Heart left ventricle (tissue), 13 donors: ENCODE data around the gene ZDHHC24.

Source experiments
- POLR2A ChIP-seq, 2 donors: fragments of 450-650 bp; IDR thresholded peaks; one replicate each; pipeline ENCODE4 v1.6.1; 2017; ENCODE audit warnings: antibody characterized with exemption in 2 of 2, mild to moderate bottlenecking in 2 of 2, moderate library complexity in 2 of 2
- TF ChIP-seq, protein P1 (sequence below), 12 donors: fragments of 200-600 bp; sonication (generic) in 4 of 12; IDR thresholded peaks; one replicate each; pipeline versions ENCODE4 v1.5.0 to v1.8.0; 2018 to 2022; ENCODE audit warnings: antibody characterized with exemption in 12 of 12, mild to moderate bottlenecking in 5 of 12
- donor health status: ischemic (EF 13 %, LVEDD 7.1; RV severe dilation, severe dysfunction).
- donor health status: DM: no; HTN: yes; CAD: no.
- donor health status: DM: no; HTN: no; CAD: no.
- donor health status: ischemic (EF 25% LVEDD 6.9; RV normal size, moderate dysfunction).
- donor health status: ischemic (EF 25% LVEDD 5.7; RV mildly dilated, moderate dysfunction).
- donor health status: ischemic (EF 35%, LVEDD 5.7; RV mildly dilated, moderate dysfunction).
- donor health status: nonischemic (EF 11% LVEDD 7.7; RV severe dilation, severe dysfunction).
- donor health status: DM: yes; HTN: yes; CAD: no.
- donor health status: PGD.
- donor health status: ischemic (EF 29% LVEDD 5.4; RV normal size, mild dysfunction).
- donor health status: nonischemic (EF 23%, LVEDD 6.1; RV moderate dilation, normal function).

- TF ChIP-seq, protein P1, sequence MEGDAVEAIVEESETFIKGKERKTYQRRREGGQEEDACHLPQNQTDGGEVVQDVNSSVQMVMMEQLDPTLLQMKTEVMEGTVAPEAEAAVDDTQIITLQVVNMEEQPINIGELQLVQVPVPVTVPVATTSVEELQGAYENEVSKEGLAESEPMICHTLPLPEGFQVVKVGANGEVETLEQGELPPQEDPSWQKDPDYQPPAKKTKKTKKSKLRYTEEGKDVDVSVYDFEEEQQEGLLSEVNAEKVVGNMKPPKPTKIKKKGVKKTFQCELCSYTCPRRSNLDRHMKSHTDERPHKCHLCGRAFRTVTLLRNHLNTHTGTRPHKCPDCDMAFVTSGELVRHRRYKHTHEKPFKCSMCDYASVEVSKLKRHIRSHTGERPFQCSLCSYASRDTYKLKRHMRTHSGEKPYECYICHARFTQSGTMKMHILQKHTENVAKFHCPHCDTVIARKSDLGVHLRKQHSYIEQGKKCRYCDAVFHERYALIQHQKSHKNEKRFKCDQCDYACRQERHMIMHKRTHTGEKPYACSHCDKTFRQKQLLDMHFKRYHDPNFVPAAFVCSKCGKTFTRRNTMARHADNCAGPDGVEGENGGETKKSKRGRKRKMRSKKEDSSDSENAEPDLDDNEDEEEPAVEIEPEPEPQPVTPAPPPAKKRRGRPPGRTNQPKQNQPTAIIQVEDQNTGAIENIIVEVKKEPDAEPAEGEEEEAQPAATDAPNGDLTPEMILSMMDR (IDR thresholded peaks at IDR 0.05): no peak
- no peak for TF ChIP-seq POLR2A (IDR thresholded peaks at IDR 0.05)
Measured at GRCh38 chr11:66539170-66539869, 6.5 kb downstream of the ZDHHC24 start.
